Activated naive CD8-positive, alpha-beta T cell treated with anti-CD3 and anti-CD28 coated beads, Interleukin-2, amount 50 U/mL, for 16 hours (primary cell): ENCODE measurements around the gene IRF2BP2.

Experiments used
- DNase-seq: peaks from one replicate; pipeline ENCODE4 v3.0.0-alpha.2; 2020; ENCODE audit warnings: low read depth, low spot score

IRF2BP2 gene

DNA sequence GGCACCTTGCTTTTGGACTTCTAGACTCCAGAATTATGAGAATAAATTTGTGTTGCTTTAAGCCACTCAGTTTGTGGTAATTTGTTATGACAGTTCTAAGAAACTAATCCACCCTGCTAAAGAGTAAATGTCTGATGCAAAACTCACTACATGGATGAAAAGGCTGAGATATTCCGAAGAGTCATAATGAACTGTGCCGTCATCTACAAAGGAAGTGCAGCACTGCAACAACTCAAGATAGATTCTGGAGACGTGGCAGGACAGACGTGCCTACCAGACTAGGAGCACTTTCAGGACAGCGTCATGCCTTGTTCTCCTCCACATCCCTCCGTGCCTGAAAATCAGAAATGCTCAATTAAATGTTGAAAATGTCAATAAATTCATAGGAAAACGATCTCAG, 24.4 kb upstream of the IRF2BP2 start:
- no peak for DNase-seq

DNA sequence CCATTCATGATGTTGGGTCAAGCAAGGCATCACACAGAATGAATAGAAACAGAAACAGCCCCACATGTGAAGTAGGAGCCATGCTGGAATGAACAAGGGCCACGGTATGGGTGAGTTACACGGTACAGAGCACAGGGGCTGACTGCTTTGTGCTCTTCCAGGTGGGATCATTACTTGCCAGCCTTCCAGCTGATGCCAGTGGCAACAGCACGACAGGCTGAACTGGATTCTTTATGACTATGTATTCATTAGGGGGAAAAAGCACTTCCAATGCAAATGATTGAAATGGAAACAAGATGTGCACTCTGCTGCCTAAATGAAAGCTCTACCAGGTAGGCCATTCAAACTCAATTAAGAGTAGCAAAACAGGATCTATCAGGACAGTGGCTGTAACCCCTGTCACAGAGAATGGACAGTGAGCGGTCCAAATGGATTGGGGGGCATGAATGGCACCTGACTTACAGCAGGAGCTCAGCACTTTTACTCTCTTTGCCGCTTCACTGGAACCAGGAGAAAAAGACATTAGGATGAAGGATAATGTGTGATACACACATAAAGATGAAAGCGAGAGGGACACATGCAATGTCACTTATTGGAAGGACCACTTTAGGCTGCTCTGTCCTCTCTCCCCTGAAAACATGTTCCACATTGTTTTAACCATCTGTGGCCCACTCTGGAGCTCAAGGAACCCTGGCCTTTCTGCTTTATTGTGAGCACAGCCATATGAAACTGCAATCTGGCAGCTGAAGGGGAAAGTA, 23.4 kb upstream of the IRF2BP2 start:
- DNase-seq: no peak

DNA sequence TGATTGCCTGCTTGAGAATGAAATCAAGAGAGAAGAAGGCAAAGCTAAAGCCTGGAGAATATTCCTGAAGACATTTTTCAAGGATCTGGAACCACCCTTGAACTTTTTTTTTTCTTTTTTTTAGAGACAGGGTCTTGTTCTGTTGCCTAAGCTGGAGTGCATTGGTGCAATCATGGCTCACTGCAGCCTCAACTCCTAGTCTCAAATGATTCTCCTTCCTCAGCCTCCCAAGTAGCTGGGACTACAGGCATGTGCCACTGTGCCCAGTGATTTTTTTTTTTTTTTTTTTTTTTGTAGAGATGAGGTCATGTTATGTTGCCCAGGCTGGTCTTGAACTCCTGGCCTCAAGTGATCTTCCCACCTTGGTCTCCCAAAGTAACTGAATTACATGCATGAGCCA, 22.2 kb upstream of the IRF2BP2 start:
- DNase-seq: no peak

DNA sequence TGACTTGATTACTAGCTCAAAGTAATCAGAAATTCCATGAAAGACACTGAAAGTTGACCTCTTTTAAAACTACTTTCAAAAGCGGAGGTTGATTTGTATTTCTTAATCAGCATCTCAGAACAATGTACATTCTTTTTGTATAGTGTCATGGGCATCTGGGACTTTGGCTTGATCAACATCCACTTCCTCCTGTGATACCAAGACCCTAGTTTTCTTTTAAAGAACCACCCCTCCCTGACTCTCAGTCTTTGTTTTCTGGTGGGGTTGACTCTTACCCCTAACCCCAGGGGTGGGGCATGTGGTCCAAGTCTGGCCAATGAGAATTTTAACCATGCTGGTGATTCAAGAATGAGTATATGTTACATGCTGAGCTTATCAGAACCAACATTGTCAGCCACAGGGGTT, 21.7 kb upstream of the IRF2BP2 start:
- DNase-seq: no peak

DNA sequence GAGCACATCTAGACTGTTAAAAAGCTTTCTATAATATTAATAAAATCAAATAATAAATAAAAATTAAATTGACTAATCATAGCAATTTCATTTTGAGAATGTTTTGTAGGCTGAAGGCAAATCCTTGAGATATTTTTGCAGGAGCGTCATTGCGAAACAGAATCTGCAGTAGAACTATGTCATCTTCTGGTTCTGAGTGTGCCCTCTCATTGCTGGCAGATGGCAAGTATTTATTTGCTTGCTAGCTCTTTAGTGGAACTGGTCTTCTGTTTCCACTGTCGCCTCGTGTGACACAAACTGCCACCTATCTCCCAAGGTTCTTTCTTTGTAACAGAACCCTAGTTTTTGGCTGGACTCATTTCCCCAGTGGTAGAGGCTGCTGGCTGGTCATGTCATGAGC, 19.0 kb upstream of the IRF2BP2 start:
- no peak for DNase-seq

DNA sequence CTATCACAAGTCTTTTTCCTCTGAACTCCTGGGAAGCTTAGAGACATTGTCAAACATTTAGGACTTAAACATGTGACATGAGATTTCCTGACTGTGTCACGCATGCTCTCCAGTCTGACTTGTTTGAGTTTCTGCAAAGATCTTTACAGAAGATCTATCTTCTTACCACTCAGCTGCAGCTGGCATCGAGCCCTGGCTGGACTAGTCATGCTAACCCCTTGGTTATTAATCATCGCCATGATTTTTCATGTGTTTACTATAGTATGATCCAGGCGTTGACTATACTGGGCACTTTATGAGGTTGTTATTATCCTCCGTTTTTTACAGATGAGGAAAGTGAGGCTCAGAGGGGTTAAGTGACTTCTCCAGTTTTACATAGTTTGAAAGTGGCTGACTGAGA, 18.1 kb upstream of the IRF2BP2 start:
- no peak for DNase-seq

DNA sequence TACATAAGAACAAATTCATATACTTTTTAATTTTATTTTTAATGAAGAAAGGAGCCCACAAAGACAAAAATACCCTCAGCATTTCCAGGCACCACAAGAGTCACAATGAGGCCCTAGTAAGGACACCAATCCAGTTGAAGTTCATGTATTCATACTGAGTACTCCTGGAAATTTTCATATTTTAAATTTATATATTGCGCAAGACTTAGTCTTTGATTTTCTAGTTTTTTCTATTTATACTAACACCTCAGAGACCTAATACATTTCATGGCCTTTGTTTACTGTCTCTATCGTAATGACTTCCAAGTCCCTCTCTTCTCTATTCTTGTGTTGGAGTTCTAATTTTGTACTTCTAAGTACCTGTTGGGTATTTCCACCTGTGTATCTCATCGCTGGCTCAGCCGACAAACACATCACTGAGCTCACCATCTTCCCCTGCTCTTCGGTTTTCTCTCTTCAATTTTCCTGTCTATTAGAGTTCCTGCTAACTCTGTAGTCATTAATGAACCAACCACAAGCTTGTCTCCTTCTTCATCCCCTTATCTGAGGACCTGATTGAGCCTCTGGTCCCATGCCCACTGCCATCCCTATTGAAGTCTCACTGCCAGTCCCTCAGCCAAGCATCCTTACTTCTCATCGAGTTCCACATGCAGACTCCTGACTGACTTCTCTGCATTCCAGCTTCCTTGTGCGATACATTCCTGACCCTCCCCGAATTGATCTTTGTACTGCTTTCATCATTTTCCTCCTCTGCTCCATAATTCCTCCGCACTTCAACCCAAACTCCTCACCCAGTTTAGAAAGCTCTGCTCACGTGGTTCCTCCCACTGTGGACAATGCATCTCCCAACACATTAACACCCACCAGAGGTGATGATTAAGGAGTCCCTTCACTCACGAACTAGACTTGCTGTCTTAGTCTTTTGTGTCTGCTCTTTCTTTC, 17.3 kb upstream of the IRF2BP2 start:
- DNase-seq: no peak

DNA sequence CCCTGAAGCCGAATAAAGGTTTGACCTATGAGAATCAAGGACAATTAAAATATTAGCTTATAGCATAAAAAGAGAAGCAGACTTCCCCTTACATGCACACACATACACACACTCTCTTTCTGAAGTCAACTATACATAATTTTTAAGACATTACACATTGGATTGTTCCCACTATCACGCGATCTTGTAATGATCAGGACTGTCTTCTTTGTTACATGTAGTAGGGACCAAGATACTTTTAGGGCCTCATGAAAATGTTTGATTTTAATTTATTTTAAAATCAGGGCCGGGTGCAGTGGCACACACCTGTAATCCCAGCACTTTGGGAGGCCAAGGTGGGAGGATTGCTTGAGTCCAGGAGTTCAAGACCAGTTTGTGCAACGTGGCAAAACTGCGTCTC, 16.4 kb upstream of the IRF2BP2 start:
- no peak for DNase-seq

DNA sequence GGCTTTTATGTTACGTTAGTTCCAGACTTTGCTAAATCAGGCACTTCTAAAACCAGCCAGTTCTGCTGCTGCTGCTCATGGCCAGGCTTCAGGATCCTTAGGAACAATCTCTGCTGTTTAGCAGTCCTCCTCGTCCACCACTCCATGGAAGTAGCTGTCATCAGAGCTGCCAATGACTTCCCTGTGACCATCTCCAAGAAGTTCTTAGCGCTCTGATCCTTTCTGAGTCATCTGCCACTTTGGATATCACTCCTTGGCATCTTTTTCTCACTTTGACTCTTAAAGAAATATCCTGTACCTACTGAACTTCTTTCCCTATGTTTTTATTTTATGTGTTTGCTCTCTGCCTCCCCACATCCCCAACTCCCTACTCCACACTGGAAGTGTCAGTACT, 14.7 kb upstream of the IRF2BP2 start:
- DNase-seq: no peak

DNA sequence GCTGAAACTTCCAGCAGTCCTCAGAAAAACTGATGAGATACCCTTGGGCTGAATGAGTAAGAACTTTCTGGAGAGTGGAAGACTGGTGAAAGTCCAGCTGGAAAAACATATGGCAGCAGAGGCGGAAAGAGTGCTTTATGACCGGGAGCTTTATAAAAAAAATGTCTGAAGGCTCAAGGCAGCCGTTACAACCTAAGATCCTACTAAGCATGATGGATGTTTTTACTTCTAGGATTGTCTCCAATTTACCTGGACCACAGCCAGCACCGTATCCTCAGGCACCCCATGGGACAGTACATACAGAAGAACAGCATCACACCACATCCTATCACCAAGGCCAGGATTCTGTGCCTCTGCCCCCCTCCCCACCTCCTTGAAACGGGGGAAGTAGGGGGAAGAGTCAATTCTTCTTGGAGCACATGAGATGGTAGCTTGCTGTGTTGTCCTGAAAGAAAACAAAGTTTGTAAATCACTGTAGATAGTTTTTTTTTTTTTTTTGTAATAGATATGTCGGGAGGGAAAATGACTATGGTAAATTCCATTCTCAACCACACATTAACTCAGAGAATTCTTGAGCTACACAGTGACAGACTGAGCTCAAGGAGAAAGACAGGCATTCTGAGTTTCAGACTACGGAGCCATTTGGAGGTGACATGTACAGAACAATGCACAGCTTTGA, 11.8 kb upstream of the IRF2BP2 start:
- DNase-seq: no peak

DNA sequence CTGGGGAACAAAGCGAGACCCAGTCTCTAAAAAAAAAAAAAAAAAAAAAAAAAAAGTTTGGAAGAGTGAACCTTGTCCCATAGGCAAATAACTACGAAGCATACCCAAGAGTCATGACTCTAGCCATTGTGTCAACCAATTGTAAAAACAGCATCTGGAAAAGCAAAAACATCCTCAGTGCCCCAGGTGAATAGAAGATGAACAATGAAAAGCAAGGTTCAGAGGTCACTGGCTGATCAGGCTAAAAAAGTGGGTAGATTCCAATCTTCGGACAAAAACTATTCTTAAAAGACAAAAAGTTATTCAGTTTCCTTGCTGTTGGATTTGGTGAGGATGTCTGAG, 11.1 kb upstream of the IRF2BP2 start:
- no peak for DNase-seq

DNA sequence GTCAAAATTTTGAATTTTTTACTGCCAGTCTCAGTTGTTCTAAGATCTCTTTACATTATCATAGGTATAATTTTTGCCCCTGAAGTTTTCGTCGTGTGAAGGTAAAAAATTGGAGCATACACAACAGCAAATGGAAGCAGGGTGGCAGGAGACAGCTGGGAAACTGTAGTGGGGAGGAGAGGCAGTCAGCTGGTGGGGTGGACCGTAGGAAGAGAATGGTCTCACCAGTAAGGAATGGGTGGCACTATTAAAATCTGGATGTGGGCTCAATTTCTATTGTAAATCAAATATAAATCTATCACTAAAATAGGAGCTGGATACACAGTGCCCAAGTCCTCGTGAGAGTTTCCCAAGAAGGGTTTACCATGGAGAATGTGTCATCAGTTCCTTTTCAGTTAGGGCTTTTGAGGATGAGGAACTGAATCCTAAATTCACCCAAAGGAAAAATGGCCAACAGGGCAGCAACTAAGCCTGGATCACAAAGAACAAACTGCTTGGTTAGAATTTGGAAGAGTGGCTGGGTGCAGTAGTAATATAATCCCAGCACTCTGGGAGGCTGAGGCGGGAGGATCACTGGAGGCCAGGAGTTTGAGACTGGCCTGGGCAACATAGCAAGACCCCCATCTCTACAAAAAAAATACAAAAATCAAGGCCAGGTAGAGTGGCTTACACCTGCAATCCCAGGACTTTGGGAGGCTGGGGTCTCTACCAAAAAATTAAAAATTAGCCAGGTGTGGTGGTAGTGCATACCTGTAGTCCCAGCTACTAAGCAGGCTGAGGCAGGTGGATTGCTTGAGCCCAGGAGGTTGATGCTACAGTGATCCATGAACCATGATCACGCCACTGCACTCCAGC, 10.5 kb upstream of the IRF2BP2 start:
- DNase-seq: no peak

DNA sequence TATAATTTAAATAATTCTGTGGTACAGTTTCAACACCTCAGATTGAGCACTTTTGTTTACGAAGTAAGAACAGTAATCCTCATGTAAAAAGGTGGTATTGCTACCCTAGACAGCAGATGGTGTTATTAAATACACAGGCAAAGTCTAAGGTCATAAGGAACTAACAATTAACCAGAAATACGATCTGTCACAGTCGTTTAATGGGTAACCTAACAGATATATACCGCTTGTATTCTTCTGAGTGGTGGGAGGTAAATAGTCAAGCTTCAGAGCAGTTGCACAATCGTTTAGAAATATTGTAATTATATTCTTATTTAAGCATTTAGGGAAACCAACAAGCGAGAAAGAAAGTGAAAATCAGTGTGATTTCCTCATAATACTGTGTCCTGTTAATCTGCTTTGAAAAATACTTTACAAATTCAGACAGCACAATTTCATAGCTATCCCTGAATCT, 9.8 kb upstream of the IRF2BP2 start:
- no peak for DNase-seq

DNA sequence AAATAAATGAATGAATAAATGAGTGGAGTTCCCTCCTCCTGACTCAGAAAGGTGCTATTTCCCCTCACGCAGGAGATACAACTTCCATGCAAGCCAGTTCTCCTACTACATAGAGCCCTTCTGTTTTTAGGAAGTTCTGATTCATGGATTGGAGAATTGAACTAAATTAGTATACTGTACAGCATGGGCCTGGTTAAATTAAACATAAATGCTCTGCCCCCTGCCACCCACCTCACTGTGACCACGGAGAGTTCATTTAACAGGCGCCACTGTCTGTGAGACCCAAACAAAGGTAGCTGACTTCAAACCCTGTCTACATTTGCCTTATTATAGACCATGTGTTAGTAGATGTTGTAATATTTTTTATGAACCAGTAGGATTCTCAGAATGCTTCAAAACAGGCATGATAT, 9.1 kb upstream of the IRF2BP2 start:
- no peak for DNase-seq

DNA sequence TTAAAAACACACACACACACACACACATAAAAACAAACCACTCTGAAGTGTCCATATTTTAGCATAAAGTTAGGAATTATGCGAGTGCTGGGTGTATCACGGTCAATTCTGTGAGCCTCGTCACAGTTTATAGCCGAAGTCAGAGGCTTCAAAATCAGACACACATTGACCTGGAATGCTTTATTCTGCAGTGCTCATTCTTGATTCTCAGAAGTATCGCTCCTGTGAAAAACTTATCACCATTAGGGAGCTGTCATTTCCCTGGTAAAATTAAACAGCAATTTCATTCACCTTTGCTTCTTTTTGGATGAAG, 8.7 kb upstream of the IRF2BP2 start:
- no peak for DNase-seq

DNA sequence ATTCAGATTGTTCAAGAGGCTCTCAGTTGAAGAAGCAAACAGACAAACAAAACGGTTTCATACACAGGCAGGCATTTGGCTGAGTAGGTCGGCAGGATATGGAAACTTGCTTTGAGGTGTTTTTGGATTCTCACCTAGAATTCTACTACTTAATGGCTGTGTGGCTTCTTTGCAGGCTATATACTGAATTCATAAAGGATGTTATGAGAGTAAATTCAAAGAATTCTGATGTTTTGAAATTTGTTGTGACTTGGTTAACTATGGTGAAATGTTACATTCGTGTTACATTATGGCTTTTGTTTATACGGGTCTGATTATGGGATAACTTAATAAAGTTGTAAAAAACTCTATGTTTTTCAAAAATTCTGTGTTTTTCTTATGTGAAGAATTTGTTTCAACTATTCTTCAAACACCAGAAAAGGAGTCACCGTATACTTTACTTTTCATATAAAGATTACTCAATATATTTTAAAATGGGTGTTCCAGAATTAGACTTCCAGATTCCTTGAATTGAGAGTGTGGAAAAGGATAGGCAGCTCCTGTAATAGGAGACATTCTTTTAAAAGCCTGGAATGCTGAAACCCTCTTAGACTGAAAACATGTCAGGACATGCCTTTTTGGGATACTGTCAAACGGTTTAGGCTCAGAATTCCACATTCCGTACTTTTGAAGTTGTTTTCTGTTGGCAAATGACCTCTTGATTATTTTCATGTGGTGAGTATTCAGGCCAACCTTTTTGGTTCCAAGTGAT, 8.2 kb upstream of the IRF2BP2 start:
- no peak for DNase-seq

DNA sequence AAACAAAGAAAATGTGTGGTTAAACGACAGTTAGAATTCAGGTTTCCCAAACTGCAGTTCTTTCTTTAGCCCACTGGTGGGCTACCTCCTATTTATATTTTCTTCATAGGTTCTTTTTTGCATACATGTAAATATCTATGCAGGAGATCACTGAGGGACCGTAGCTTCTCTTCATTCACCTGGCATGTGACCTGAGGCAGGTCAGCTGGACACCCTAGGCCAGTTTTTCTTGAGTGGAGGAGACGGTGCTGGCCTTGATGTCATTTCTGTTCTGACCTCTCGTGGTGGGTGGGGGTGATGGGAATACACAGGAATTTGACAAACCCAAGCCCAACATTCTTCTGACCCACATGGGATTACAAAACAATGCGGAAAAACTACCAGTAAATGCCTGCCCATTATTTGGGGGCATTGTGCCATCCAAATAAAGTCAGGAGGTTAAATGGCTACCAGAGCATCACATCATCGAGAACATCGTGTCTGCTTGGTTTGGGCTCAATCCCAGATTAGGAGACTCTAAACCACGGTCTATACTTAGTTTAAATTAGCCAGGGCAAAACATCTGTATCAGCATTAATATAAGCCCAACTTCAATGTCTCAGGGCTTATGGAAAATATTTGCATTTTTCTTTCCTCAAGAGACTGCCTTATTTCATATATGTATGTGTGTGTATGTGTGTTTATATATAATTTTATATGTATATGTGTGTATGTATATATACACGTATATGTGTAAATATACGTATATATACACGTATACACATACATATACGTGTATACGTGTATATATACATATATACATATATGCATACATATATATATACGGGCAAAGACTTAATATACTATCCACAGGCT, 7.4 kb upstream of the IRF2BP2 start:
- no peak for DNase-seq

DNA sequence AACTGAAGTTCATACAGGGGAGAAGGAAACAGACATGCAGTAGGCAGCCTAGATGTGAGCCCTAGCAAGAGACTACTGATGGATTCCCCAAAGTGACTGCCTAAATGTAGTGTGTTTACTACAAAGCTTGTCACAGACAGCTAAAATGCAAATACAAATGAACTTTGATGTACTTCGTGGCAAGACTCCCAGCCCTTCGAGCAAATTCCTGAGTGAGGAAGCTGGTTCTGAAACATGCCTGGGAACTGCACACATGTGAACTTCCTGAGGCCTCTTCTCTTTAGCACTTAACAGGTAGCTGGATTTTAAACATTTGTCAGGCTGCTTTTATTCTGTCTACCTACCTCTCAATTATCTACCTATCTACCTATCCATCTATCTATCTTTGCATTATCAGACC, 6.7 kb upstream of the IRF2BP2 start:
- no peak for DNase-seq

DNA sequence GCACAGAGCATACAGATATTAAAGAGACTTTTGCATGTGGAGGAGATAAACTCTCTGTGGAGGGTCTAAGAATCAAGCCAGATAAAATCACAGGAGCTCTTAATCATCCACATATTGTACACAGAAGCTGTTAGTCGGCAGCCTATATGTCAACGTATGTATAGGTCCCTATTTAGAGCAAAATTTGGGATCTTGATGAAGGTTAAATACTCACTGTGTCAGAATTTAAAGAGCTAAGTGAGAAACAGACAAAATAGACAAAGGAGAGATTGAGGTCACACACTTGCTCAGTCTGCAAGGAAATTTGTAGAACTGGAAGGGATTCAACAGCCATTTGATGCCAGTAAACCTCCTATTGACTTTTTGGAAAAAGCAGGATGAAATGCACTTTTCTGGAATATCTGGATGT, 4.1 kb upstream of the IRF2BP2 start:
- DNase-seq: no peak
